HCT116 (cell line): ENCODE results near the gene MUC16.

ENCODE experiments used
- ATF3 ChIP-seq: IDR thresholded peaks from 2 replicates; pipeline ENCODE4 v1.6.1; 2012
- CTCF ChIP-seq, 3 experiments: fragments of 200-600 bp in 1 of 3; sonication (generic) in 1 of 3; IDR thresholded peaks in 2 of 3; conservative IDR thresholded peaks in 1 of 3; 2 replicates each; pipeline ENCODE4 v1.5.1; 2012 to 2017; ENCODE audit warnings: low read depth in 2 of 3, low read length in 2 of 3, antibody characterized with exemption in 1 of 3, borderline replicate concordance in 1 of 3, control low read depth in 1 of 3, mild to moderate bottlenecking in 1 of 3, mixed read lengths in 1 of 3, mixed run types in 1 of 3, moderate library complexity in 1 of 3; ENCODE audit not compliant: insufficient read depth in 1 of 3
- ELF1 ChIP-seq: IDR thresholded peaks from 2 replicates; pipeline ENCODE4 v1.6.1; 2012; ENCODE audit warnings: low read depth, borderline replicate concordance
- EZH2 ChIP-seq: fragments of 200-600 bp; sonication (generic); IDR thresholded peaks from 2 replicates; pipeline ENCODE4 v1.6.1; 2017; ENCODE audit warnings: antibody characterized with exemption, mixed run types
- EZH2phosphoT487 ChIP-seq: fragments of 200-600 bp; IDR thresholded peaks from 2 replicates; pipeline ENCODE4 v1.6.1; 2018; ENCODE audit warnings: antibody characterized with exemption, borderline replicate concordance
- POLR2A ChIP-seq: IDR thresholded peaks from 2 replicates; pipeline ENCODE4 v1.7.0; 2011; ENCODE audit warnings: borderline replicate concordance; ENCODE audit not compliant: insufficient read depth, insufficient read length; ENCODE audit errors: extremely low read depth
- POLR2AphosphoS5 ChIP-seq: IDR thresholded peaks from 2 replicates; pipeline ENCODE4 v1.6.1; 2011; ENCODE audit warnings: mild to moderate bottlenecking, low read depth, low read length, moderate library complexity
- RAD21 ChIP-seq: IDR thresholded peaks from 2 replicates; pipeline ENCODE4 v1.6.1; 2012; ENCODE audit warnings: low read depth, mild to moderate bottlenecking
- REST ChIP-seq: IDR thresholded peaks from 2 replicates; pipeline ENCODE4 v1.6.1; 2012; ENCODE audit warnings: low read depth
- SP1 ChIP-seq: IDR thresholded peaks from 2 replicates; pipeline ENCODE4 v1.6.1; 2012; ENCODE audit warnings: low read depth
- YY1 ChIP-seq: IDR thresholded peaks from 2 replicates; pipeline ENCODE4 v1.6.1; 2011; ENCODE audit warnings: low read length, low read depth, moderate library complexity, mild to moderate bottlenecking; ENCODE audit not compliant: insufficient replicate concordance; ENCODE audit errors: extremely low read depth

GRCh38 chr19:9041023-9041422 is 30.8 kb upstream of the MUC16 start:
- TF ChIP-seq CTCF (IDR thresholded peaks at IDR 0.05 in 2 of 3, conservative IDR thresholded peaks at IDR 0.05 in 1 of 3; ENCODE audit: borderline replicate concordance in 1 of 3, insufficient read depth in 1 of 3, low read depth in 2 of 3, low read length in 2 of 3) (no peak), POLR2A (no peak), SP1 (no peak), RAD21 (no peak), POLR2AphosphoS5 (no peak), EZH2phosphoT487 (no peak), EZH2 (no peak), YY1 (no peak), ELF1 (no peak), REST (no peak), ATF3 (no peak)
